Suprapubic skin (tissue), 3 donors: Measurements from ENCODE around the gene SERGEF.

Experiments
- POLR2AphosphoS5 ChIP-seq, 3 donors: sonication (generic); formaldehyde crosslinking; IDR thresholded peaks; one replicate each; pipeline ENCODE4 v1.6.1; 2017; ENCODE audit warnings: antibody characterized with exemption in 3 of 3
- TF ChIP-seq, protein P1 (sequence below), 2 donors: fragments of 200-600 bp in 1 of 2; fragments of 450-650 bp in 1 of 2; sonication (generic) in 1 of 2; IDR thresholded peaks; one replicate each; pipeline ENCODE4 v1.5.1; 2016 to 2019; ENCODE audit warnings: antibody characterized with exemption in 2 of 2, mild to moderate bottlenecking in 1 of 2, moderate library complexity in 1 of 2

DNA sequence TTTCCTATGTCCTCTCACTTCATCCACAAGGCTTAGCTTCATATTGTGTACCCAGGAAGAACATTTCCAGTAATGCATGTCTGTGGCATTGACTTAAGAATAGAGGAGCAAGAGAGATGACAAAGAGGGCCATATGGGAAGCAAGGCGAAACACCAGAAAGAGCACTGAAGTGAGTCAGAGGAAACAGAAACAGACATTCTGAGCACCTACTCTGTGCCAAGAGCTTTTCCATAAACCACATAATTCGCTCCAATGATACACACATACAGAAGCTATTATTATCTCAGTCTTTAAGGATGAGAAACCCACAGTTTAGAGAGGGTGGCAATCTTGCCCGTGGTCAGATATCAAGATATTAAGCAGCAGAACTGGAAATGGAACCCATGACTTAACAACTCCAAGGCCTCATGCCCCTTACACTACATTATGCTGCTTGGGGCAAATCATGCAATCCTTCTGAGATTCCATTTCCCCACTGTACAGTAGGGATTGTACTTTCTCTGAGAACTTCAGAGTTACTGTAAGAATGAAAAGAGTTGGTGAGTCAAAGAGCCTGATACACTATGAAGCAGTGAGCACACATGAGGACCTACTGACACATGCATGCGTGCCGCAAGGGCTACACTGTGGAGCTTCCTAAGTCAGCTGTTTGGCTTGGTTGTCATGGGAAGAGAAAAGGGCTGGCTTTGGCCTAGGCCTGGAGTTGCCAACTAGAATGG, 151.7 kb downstream of the SERGEF start:
- TF ChIP-seq, protein P1, sequence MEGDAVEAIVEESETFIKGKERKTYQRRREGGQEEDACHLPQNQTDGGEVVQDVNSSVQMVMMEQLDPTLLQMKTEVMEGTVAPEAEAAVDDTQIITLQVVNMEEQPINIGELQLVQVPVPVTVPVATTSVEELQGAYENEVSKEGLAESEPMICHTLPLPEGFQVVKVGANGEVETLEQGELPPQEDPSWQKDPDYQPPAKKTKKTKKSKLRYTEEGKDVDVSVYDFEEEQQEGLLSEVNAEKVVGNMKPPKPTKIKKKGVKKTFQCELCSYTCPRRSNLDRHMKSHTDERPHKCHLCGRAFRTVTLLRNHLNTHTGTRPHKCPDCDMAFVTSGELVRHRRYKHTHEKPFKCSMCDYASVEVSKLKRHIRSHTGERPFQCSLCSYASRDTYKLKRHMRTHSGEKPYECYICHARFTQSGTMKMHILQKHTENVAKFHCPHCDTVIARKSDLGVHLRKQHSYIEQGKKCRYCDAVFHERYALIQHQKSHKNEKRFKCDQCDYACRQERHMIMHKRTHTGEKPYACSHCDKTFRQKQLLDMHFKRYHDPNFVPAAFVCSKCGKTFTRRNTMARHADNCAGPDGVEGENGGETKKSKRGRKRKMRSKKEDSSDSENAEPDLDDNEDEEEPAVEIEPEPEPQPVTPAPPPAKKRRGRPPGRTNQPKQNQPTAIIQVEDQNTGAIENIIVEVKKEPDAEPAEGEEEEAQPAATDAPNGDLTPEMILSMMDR (IDR thresholded peaks at IDR 0.05): no peak
- TF ChIP-seq POLR2AphosphoS5 (IDR thresholded peaks at IDR 0.05): no peak
